ENCODE data around the gene PIGO.

PIGO gene

GRCh38 chr9:35071814-35072460, 24.5 kb downstream of the PIGO start:
- Histone ChIP-seq H3K4me1 (peaks cover 19 to 45% (median 31%) of the 10 kb centered on the region in 10 experiments), H3K9ac (peak overlapping the region; percentile 97 to 99 (median 98)), H4K20me1 (peaks cover 49 to 56% (median 51%) of the 10 kb centered on the region in 11 experiments), H3K27ac (peak overlapping the region; percentile 97 to 100 (median 99)), H3K4me3 (peak overlapping the region; percentile 78 to 96 (median 84)), H3K27me3 (no peaks in the 10 kb centered on the region), H3K9me3 (replicated peaks in 1 of 11) (no peaks in the 10 kb centered on the region), H3K36me3 (peaks cover 49 to 80% (median 74%) of the 10 kb centered on the region in 11 experiments), H3K4me2 (peak overlapping the region; percentile 80 to 99 (median 96))
- TF ChIP-seq Cebpa-rat (IDR thresholded peaks at IDR 0.05) = no peak

- peak overlapping the region; percentile 97 to 100 (median 99) for H3K27ac ChIP-seq
- TF ChIP-seq Cebpa-rat (IDR thresholded peaks at IDR 0.05) = no peak
- H3K4me2 ChIP-seq = peak overlapping the region; percentile 80 to 99 (median 96)
- H3K4me3 ChIP-seq = peak overlapping the region; percentile 78 to 96 (median 84)
- H4K20me1 ChIP-seq = peaks cover 58 to 62% (median 60%) of the 10 kb centered on the region in 11 experiments
- no peaks in the 10 kb centered on the region for H3K27me3 ChIP-seq
- peaks cover 57 to 80% (median 74%) of the 10 kb centered on the region in 11 experiments for H3K36me3 ChIP-seq
- H3K9ac ChIP-seq = peak overlapping the region; percentile 97 to 99 (median 98)
- H3K4me1 ChIP-seq = peaks cover 19 to 41% (median 29%) of the 10 kb centered on the region in 10 experiments
- no peaks in the 10 kb centered on the region for H3K9me3 ChIP-seq (replicated peaks in 1 of 11)
Observed at GRCh38 chr9:35070823-35071813, 25.3 kb downstream of the PIGO start.

GRCh38 chr9:35069020-35069419, 27.4 kb downstream of the PIGO start:
- H3K4me1 ChIP-seq = peaks cover 19 to 41% (median 29%) of the 10 kb centered on the region in 10 experiments
- no peaks in the 10 kb centered on the region for H3K27me3 ChIP-seq
- no peak overlapping the region for H3K27ac ChIP-seq
- peaks cover 76 to 83% (median 80%) of the 10 kb centered on the region in 11 experiments for H4K20me1 ChIP-seq
- TF ChIP-seq Cebpa-rat (IDR thresholded peaks at IDR 0.05) = no peak
- no peaks in the 10 kb centered on the region for H3K9me3 ChIP-seq (replicated peaks in 1 of 11)
- H3K36me3 ChIP-seq = peaks cover 58 to 80% (median 74%) of the 10 kb centered on the region in 11 experiments
- peak overlapping the region; percentile 80 to 99 (median 96); a peak in 20 of 22 replicates for H3K4me2 ChIP-seq
- peak overlapping the region in 1 of 11 experiments; percentile 12; a peak in 2 of 22 replicates for H3K9ac ChIP-seq
- peak overlapping the region in 1 of 10 experiments; percentile 96; a peak in 2 of 20 replicates for H3K4me3 ChIP-seq

GRCh38 chr9:35067056-35067455, 29.3 kb downstream of the PIGO start:
- Histone ChIP-seq H3K4me1 (peaks cover 15 to 33% (median 24%) of the 10 kb centered on the region in 10 experiments), H3K9me3 (replicated peaks in 1 of 11) (no peaks in the 10 kb centered on the region), H4K20me1 (peaks cover 90 to 100% (median 99%) of the 10 kb centered on the region in 11 experiments), H3K27me3 (no peaks in the 10 kb centered on the region), H3K27ac (no peak overlapping the region), H3K36me3 (peaks cover 72 to 93% (median 87%) of the 10 kb centered on the region in 11 experiments), H3K4me3 (no peak overlapping the region), H3K9ac (no peak overlapping the region), H3K4me2 (no peak overlapping the region)
- no peak for TF ChIP-seq Cebpa-rat (IDR thresholded peaks at IDR 0.05)

- Histone ChIP-seq H3K36me3 (peaks cover 100% of the 10 kb centered on the region in 11 experiments), H3K4me1 (no peaks in the 10 kb centered on the region), H4K20me1 (peaks cover 70 to 100% (median 97%) of the 10 kb centered on the region in 11 experiments)
Observed at GRCh38 chr9:35060548-35061207, 35.7 kb downstream of the PIGO start.

GRCh38 chr9:35059438-35059837, 37.0 kb downstream of the PIGO start:
- no peak for TF ChIP-seq Cebpa-rat (IDR thresholded peaks at IDR 0.05)
- peaks cover 100% of the 10 kb centered on the region in 11 experiments for H3K36me3 ChIP-seq

More at GRCh38 chr9:35060548-35061207, 35.7 kb downstream of the PIGO start:
- Histone ChIP-seq H3K9me3 (replicated peaks in 1 of 11) (no peaks in the 10 kb centered on the region), H3K4me3 (no peak overlapping the region), H3K4me2 (no peak overlapping the region), H3K27me3 (no peaks in the 10 kb centered on the region), H3K9ac (no peak overlapping the region), H3K27ac (no peak overlapping the region)
- TF ChIP-seq Cebpa-rat (IDR thresholded peaks at IDR 0.05) = no peak

GRCh38 chr9:35057271-35057620, 39.1 kb downstream of the PIGO start:
- H3K9ac ChIP-seq = no peak overlapping the region
- no peaks in the 10 kb centered on the region for H3K9me3 ChIP-seq (replicated peaks in 1 of 11)
- H4K20me1 ChIP-seq = peaks cover 39 to 100% (median 95%) of the 10 kb centered on the region in 11 experiments
- H3K4me2 ChIP-seq = no peak overlapping the region
- no peak for TF ChIP-seq Cebpa-rat (IDR thresholded peaks at IDR 0.05)
- H3K4me1 ChIP-seq = no peaks in the 10 kb centered on the region
- H3K27me3 ChIP-seq = no peaks in the 10 kb centered on the region
- H3K4me3 ChIP-seq = no peak overlapping the region
- H3K36me3 ChIP-seq = peaks cover 96 to 100% (median 99%) of the 10 kb centered on the region in 11 experiments
- H3K27ac ChIP-seq = no peak overlapping the region

More at GRCh38 chr9:35059438-35059837, 37.0 kb downstream of the PIGO start:
- Histone ChIP-seq H3K4me3 (no peak overlapping the region), H3K4me1 (no peaks in the 10 kb centered on the region), H3K4me2 (no peak overlapping the region), H3K9me3 (replicated peaks in 1 of 11) (no peaks in the 10 kb centered on the region), H3K27ac (no peak overlapping the region), H3K27me3 (no peaks in the 10 kb centered on the region), H4K20me1 (peaks cover 59 to 100% (median 96%) of the 10 kb centered on the region in 11 experiments), H3K9ac (no peak overlapping the region)

- no peak overlapping the region for H3K4me3 ChIP-seq
Observed at GRCh38 chr9:35056571-35057270, 39.7 kb downstream of the PIGO start.

More at GRCh38 chr9:35056571-35057270, 39.7 kb downstream of the PIGO start:
- H3K4me1 ChIP-seq = no peaks in the 10 kb centered on the region
- no peaks in the 10 kb centered on the region for H3K27me3 ChIP-seq
- H3K9ac ChIP-seq = no peak overlapping the region
- no peak overlapping the region for H3K4me2 ChIP-seq
- H3K9me3 ChIP-seq (replicated peaks in 1 of 11) = no peaks in the 10 kb centered on the region
- no peak overlapping the region for H3K27ac ChIP-seq
- H4K20me1 ChIP-seq = peaks cover 35 to 100% (median 94%) of the 10 kb centered on the region in 11 experiments
- TF ChIP-seq Cebpa-rat (IDR thresholded peaks at IDR 0.05) = no peak
- peaks cover 96 to 100% (median 99%) of the 10 kb centered on the region in 11 experiments for H3K36me3 ChIP-seq
